Heart left ventricle (tissue), 13 donors: Measurements from ENCODE around the gene CEMIP2.

Source experiments
- CTCF ChIP-seq, 12 donors: fragments of 200-600 bp; sonication (generic) in 4 of 12; IDR thresholded peaks; one replicate each; pipeline versions ENCODE4 v1.5.0 to v1.8.0; 2018 to 2022; ENCODE audit warnings: antibody characterized with exemption in 12 of 12, mild to moderate bottlenecking in 5 of 12
- POLR2A ChIP-seq, 2 donors: fragments of 450-650 bp; IDR thresholded peaks; one replicate each; pipeline ENCODE4 v1.6.1; 2017; ENCODE audit warnings: antibody characterized with exemption in 2 of 2, mild to moderate bottlenecking in 2 of 2, moderate library complexity in 2 of 2
- donor health status: ischemic (EF 13 %, LVEDD 7.1; RV severe dilation, severe dysfunction).
- donor health status: DM: no; HTN: yes; CAD: no.
- donor health status: DM: no; HTN: no; CAD: no.
- donor health status: ischemic (EF 25% LVEDD 6.9; RV normal size, moderate dysfunction).
- donor health status: ischemic (EF 25% LVEDD 5.7; RV mildly dilated, moderate dysfunction).
- donor health status: ischemic (EF 35%, LVEDD 5.7; RV mildly dilated, moderate dysfunction).
- donor health status: nonischemic (EF 11% LVEDD 7.7; RV severe dilation, severe dysfunction).
- donor health status: DM: yes; HTN: yes; CAD: no.
- donor health status: PGD.
- donor health status: ischemic (EF 29% LVEDD 5.4; RV normal size, mild dysfunction).
- donor health status: nonischemic (EF 23%, LVEDD 6.1; RV moderate dilation, normal function).

- TF ChIP-seq CTCF (IDR thresholded peaks at IDR 0.05) = no peak
- no peak for TF ChIP-seq POLR2A (IDR thresholded peaks at IDR 0.05)
Observed at GRCh38 chr9:71758785-71759184, 9.5 kb downstream of the CEMIP2 start.
